ENCODE measurements around the gene PALM. TPM values are rescaled to one million over a fixed set of nuclear protein-coding genes. Genes with fewer than 3 reads are reported as not detected.

Gene PALM
- total and polyA plus RNA-seq, 10 of the 15 experiments (the other 5 are each of a cell fraction or from before 2014, with no cell fraction given): 0.09 to 0.95 (median 0.23) TPM; not detected in 2

DNA sequence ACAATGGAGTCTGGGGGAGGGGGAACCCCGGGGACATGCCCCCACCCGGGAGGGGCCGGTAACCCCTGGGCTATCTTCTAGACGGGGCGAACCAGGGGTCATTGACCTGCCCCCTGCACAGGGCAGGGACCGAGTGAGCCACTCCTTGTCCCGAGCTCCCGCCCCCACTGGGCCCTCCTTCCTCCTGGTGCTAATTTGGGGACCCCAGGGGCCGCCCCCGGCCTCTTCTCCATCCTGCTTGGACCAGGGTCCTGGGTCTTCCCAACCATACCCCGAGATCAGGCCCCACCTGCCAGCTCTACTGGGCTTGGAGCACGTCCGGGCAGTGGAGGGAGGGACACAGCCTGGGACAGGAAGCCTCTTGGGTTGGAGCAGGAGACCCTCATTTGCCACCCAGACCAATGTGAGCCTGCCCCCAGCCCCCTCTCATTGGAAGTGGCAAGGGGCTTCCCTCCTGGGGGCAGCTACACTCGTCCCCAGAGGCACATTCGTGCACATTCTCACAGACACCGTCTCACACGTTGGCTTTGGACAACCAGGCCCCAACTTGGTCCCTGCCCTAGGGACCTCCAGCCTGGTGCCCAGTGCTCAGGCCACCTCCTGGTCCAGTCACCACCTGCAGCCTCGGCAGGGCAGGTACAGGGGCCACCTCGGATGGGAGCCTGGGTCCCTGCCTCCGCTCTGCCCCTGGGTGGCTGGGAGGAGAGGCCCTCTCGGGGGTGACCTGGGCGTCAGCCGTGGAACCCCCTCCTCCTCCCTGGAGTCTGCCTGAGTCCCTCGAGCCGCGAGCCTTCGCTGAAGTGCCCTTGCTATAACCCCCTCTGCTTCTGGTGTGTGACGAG, 38.9 kb downstream of the PALM start:
- intact Hi-C loops (cut with micrococcal nuclease; ENCODE audit: unreplicated experiment): no loop called here
- H3K79me2 ChIP-seq (ENCODE audit: control insufficient read depth, insufficient read depth, low read length): no peaks in the 10 kb centered on the region
- ATAC-seq: no peak
- no peak overlapping the region for H3K27ac ChIP-seq (ENCODE audit: control insufficient read depth, insufficient read depth)
- H2AFZ ChIP-seq (ENCODE audit: control insufficient read depth, low read depth, low read length): no peak overlapping the region
- ChIA-PET CTCF (no interaction called here), SMC1A (ENCODE audit: uncharacterized antibody, unreplicated experiment) (no interaction called here), POLR2A (no interaction called here), RAD21 (ENCODE audit: unreplicated experiment) (no interaction called here)
- no peaks in the 10 kb centered on the region for H4K20me1 ChIP-seq (ENCODE audit: control insufficient read depth, insufficient read depth)
- FAIRE-seq: no peak
- BruUV-seq (replicated peaks): no TSS peak
- WGBS (ENCODE audit: insufficient coverage, insufficient replicate concordance, low lambda C conversion rate, missing lambda C conversion rate): 72% methylated on average over 26 of the region's 28 CpGs
- TF ChIP-seq, protein P1, sequence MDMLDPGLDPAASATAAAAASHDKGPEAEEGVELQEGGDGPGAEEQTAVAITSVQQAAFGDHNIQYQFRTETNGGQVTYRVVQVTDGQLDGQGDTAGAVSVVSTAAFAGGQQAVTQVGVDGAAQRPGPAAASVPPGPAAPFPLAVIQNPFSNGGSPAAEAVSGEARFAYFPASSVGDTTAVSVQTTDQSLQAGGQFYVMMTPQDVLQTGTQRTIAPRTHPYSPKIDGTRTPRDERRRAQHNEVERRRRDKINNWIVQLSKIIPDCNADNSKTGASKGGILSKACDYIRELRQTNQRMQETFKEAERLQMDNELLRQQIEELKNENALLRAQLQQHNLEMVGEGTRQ (IDR thresholded peaks at IDR 0.05; ENCODE audit: borderline replicate concordance, low read depth, low read length): no peak
- no peak for TF ChIP-seq YBX1 (IDR thresholded peaks at IDR 0.05)
- H3K4me2 ChIP-seq (ENCODE audit: control insufficient read depth, insufficient read depth): no peak overlapping the region
- H3K9me3 ChIP-seq (replicated peaks; ENCODE audit: control insufficient read depth, insufficient read depth, low read length): no peaks in the 10 kb centered on the region; the same call in 2 of the 3 replicates
- in situ Hi-C loops (cut with MboI): no loop called here
- DNase-seq (ENCODE audit: low read depth, low spot score): no peak
- no peak overlapping the region for H3K9ac ChIP-seq (ENCODE audit: control insufficient read depth, insufficient read depth, low read length)
- H3K27me3 ChIP-seq (replicated peaks in 1 of 2; ENCODE audit: control insufficient read depth in 2 of 2, insufficient read depth in 2 of 2, low read length in 1 of 2): no peaks in the 10 kb centered on the region
- H3K4me1 ChIP-seq (ENCODE audit: control insufficient read depth, insufficient read depth, low read length): no peaks in the 10 kb centered on the region
- no peaks in the 10 kb centered on the region for H3K36me3 ChIP-seq (ENCODE audit: control insufficient read depth in 2 of 2, insufficient read depth in 2 of 2, low read length in 1 of 2)
- H3K4me3 ChIP-seq: no peak overlapping the region

DNA sequence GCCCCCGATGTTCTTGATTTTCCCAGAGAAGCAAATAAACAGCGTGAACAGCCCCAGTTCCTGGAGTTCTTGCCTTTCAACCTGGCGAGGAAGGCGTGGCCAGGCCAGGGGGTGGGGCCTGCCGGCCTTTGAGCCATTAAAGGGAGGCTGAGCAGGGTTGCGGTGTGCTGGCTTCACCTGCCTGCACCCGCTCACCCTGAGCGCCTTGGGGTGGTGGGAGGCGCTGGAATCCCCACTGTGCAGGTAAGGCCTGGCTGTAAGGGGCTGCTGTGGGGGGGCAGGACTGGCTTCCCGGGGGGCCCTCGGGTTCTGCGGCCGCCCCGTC, 39.5 kb downstream of the PALM start:
- RAD21 ChIA-PET (ENCODE audit: unreplicated experiment): no interaction called here
- no peak overlapping the region for H3K9ac ChIP-seq (ENCODE audit: control insufficient read depth, insufficient read depth, low read length)
- FAIRE-seq (no peak), ATAC-seq (no peak), DNase-seq (ENCODE audit: low read depth, low spot score) (no peak)
- SMC1A ChIA-PET (ENCODE audit: uncharacterized antibody, unreplicated experiment): no interaction called here
- no TSS peak for BruUV-seq (replicated peaks)
- intact Hi-C loops (cut with micrococcal nuclease; ENCODE audit: unreplicated experiment) (no loop called here), in situ Hi-C loops (cut with MboI) (no loop called here)
- no peaks in the 10 kb centered on the region for H4K20me1 ChIP-seq (ENCODE audit: control insufficient read depth, insufficient read depth)
- WGBS (ENCODE audit: insufficient coverage, insufficient replicate concordance, low lambda C conversion rate, missing lambda C conversion rate): 57% methylated on average over 9 of the region's 14 CpGs
- no peaks in the 10 kb centered on the region for H3K36me3 ChIP-seq (ENCODE audit: control insufficient read depth in 2 of 2, insufficient read depth in 2 of 2, low read length in 1 of 2)
- H3K4me1 ChIP-seq (ENCODE audit: control insufficient read depth, insufficient read depth, low read length): no peaks in the 10 kb centered on the region
- H3K79me2 ChIP-seq (ENCODE audit: control insufficient read depth, insufficient read depth, low read length): no peaks in the 10 kb centered on the region
- H3K4me2 ChIP-seq (ENCODE audit: control insufficient read depth, insufficient read depth): no peak overlapping the region
- H3K27me3 ChIP-seq (replicated peaks in 1 of 2; ENCODE audit: control insufficient read depth in 2 of 2, insufficient read depth in 2 of 2, low read length in 1 of 2): no peaks in the 10 kb centered on the region
- CTCF ChIA-PET: no interaction called here
- H3K4me3 ChIP-seq: no peak overlapping the region
- H3K27ac ChIP-seq (ENCODE audit: control insufficient read depth, insufficient read depth): no peak overlapping the region
- no peak overlapping the region for H2AFZ ChIP-seq (ENCODE audit: control insufficient read depth, low read depth, low read length)
- POLR2A ChIA-PET: no interaction called here
- H3K9me3 ChIP-seq (replicated peaks; ENCODE audit: control insufficient read depth, insufficient read depth, low read length): no peaks in the 10 kb centered on the region; the same call in 2 of the 3 replicates
- TF ChIP-seq CBFB (IDR thresholded peaks at IDR 0.05; ENCODE audit: low read depth) (no peak), RBBP5 (conservative IDR thresholded peaks at IDR 0.05) (no peak), SIN3A (IDR thresholded peaks at IDR 0.05; ENCODE audit: low read depth, low read length) (no peak), CHD2 (IDR thresholded peaks at IDR 0.05; ENCODE audit: borderline replicate concordance, low read depth, low read length) (no peak), POLR2AphosphoS2 (IDR thresholded peaks at IDR 0.05; ENCODE audit: low read depth, low read length) (no peak), KLF5 (IDR thresholded peaks at IDR 0.05; ENCODE audit: partially characterized antibody) (no peak), FOS (IDR thresholded peaks at IDR 0.05; ENCODE audit: borderline replicate concordance, extremely low read depth, insufficient read length) (no peak), SUZ12 (IDR thresholded peaks at IDR 0.05; ENCODE audit: unreplicated experiment) (no peak), KAT2A (conservative IDR thresholded peaks at IDR 0.05; ENCODE audit: control insufficient read depth, low read depth, low read length) (no peak), MEF2B (IDR thresholded peaks at IDR 0.05; ENCODE audit: partially characterized antibody, poor library complexity, severe bottlenecking) (no peak), JUND (IDR thresholded peaks at IDR 0.05; ENCODE audit: low read depth, low read length) (no peak)
- TF ChIP-seq, protein P2, sequence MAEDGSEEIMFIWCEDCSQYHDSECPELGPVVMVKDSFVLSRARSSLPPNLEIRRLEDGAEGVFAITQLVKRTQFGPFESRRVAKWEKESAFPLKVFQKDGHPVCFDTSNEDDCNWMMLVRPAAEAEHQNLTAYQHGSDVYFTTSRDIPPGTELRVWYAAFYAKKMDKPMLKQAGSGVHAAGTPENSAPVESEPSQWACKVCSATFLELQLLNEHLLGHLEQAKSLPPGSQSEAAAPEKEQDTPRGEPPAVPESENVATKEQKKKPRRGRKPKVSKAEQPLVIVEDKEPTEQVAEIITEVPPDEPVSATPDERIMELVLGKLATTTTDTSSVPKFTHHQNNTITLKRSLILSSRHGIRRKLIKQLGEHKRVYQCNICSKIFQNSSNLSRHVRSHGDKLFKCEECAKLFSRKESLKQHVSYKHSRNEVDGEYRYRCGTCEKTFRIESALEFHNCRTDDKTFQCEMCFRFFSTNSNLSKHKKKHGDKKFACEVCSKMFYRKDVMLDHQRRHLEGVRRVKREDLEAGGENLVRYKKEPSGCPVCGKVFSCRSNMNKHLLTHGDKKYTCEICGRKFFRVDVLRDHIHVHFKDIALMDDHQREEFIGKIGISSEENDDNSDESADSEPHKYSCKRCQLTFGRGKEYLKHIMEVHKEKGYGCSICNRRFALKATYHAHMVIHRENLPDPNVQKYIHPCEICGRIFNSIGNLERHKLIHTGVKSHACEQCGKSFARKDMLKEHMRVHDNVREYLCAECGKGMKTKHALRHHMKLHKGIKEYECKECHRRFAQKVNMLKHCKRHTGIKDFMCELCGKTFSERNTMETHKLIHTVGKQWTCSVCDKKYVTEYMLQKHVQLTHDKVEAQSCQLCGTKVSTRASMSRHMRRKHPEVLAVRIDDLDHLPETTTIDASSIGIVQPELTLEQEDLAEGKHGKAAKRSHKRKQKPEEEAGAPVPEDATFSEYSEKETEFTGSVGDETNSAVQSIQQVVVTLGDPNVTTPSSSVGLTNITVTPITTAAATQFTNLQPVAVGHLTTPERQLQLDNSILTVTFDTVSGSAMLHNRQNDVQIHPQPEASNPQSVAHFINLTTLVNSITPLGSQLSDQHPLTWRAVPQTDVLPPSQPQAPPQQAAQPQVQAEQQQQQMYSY (CRISPR knock-in tag; IDR thresholded peaks at IDR 0.05): no peak
